CD1c-positive myeloid dendritic cell (primary cell): ENCODE measurements around the gene UBASH3A.

ENCODE experiments used
- DNase-seq: peaks from one replicate; pipeline ENCODE4 v3.0.0-alpha.2; 2016; ENCODE audit errors: extremely low spot score

Gene UBASH3A

DNA sequence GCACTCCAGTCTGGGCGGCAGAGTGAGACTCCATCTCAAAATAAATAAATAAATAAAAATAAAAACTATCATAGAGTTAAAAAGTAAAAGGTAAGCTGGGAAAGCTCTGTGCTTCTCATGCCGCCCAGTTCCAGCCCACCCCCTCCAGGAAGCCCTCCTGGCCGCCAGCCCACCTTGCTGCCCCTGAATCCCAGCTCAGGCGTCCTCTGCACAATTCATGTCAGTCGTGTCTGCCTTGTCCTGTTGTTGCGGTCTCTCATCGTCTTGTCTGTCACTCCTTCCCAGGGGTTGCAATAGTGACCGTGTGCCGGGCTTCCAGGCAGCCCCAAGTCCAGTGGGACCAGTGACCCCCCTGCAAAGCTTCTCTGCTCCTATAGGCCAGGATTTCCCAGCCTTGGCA is 48.2 kb downstream of the UBASH3A start:
- DNase-seq: no peak

- DNase-seq: no peak
Measured at GRCh38 chr21:42452401-42453223, 48.9 kb downstream of the UBASH3A start.

DNA sequence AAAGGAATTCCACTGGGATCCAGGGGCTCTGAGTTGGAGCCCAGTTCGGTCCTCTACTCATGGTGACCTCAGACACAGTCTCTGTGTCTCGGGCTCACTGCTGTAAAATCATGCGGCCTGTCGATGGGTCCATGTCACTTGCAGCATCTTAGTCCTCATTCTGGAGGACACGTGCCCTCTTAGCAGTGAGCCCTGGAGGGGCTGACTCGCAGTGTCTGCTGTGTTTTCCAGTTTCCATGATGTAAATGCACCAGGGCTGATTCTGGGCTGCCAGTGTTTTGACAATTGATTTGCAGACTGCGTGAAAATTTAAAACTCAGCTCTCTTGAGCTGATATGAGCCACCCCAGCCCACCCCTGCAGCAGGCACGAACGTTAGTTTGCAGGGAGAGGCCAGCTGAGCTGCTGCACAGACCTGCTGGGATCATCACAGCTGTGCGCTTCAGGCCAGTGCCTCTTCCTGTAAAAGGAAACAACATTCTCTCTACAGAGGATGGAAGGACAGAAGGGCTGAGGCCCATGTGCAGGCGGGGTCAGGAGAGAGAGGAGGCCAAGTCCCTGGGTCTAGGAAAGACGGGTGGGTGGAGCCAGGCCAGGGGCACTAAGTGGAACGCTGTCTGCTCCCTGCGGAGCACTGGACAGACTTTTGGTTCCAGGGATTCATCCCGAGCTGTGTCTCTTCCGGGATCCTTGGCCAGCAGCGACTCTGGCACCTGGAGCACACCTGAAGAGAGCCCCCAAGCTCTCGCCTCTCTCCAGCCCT is 49.7 kb downstream of the UBASH3A start:
- DNase-seq: no peak

DNA sequence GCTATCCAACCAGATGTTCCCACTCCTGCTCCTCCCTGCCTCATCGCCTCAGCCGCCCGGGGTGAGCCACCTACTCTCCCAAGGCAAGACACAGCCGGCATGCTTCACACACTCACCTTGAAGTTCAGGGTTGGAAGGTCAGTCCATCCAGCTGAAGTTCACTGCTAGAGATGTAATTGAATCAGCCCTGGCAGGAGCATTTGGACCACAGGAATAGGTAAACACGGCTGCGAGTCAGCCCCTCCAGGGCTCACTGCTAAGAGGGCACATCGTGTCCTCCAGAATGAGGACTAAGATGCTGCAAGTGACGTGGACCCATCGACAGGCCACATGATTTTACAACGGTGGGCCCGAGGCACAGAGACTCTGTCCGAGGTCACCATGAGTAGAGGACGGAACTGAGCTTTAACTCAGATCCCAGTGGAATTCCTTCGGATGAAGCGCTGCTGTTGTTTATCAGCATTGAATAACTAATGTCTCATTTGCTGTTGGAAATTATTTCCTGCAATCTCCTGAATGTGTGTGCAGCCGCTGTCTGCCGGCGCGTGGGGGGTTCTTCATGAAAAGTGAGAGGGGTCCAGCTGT is 50.4 kb downstream of the UBASH3A start:
- no peak for DNase-seq

DNA sequence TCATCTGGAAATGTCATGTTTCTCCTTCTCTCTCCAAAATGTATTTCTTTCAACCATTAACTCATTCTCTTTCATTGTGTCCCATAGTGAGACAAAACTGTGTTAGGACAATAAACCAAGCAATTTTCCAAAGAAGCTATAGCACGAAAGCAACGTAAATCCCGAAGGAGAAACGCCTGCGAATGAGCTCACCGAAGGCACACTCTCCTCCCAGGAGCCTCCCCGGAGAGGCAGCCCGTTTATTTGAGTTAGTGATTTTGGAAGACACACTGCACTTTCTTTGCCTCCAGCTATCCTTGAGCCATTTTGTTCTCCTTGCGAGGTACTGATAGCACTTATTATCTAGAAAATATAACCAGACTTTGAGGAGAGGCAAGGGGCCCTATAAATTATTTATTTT is 51.1 kb downstream of the UBASH3A start:
- DNase-seq: no peak

GRCh38 chr21:42455196-42455595 is 51.5 kb downstream of the UBASH3A start:
- DNase-seq: no peak

GRCh38 chr21:42455754-42456440 is 52.2 kb downstream of the UBASH3A start:
- DNase-seq: no peak

- peak; percentile 62 for DNase-seq
Measured at GRCh38 chr21:42456457-42456856, 52.8 kb downstream of the UBASH3A start.

GRCh38 chr21:42459082-42459460 is 55.4 kb downstream of the UBASH3A start:
- DNase-seq: no peak

DNA sequence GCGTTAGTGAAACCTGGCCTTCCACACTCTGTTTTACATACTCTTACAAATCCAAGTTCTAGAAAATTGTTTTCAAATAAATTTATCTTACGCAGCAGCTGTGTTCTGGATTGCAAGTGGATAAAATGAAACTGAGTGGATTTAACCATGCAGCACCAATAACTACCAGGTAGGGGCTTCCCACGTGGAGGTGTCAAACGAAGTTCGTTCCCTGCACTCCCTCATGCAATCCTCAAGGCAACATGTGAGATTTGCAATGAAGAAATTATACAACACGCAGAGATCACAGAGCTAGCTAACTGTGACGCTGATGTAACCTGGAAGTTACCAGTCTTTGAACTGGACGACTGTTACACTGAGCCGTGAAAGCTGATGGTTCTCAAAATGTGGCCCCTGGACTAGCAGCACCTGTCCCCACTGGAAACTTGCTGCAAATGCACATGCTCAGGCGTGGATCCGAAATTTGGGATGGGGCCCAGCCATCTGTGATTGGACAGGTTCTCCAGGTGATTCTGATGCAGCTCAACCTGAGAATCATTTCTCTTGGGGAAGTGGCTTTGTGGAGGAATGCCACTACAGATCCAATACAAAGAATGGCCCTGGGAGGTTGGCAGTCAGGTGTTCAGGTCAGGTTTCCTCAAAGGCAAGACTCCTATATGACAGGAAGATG is 56.0 kb downstream of the UBASH3A start:
- DNase-seq: no peak

DNA sequence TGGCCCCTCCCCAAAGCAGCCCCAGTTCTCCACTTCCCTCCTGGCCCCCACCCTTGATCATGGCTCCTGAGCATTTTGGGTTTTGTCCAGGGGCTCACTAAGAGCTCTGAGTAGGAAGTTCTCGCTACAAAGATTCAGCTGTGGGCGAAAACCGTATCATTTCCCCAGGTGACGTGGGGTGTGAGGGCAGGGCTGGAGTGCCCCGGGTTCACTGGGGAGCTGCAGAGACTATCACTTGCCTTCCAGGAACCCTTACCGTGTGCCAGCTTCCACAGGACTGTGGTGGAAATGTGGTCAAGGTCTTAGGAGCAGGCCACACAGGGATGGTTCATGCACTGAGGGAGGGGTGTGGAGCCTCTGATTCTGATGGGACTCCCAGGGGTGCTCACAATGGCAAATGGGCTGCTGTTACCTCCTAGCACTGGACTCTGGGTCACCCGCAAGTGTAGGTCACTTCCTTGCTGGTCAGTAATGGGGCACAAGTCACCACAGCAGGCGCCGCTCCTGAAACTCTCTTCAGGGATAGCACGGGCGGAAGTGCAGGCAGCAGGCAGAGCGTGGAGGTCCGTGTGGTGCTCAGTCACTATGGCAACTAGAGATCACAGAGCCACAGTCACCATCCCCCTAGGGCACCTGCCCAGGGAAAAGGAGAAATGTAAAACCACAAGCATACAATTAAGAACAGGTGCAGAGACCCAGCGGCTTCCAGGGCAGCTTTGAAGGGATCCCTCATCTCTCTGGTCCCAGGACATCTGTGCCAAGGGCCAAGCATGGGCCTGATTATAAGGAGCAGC is 56.9 kb downstream of the UBASH3A start:
- peak; percentile 59 for DNase-seq

DNA sequence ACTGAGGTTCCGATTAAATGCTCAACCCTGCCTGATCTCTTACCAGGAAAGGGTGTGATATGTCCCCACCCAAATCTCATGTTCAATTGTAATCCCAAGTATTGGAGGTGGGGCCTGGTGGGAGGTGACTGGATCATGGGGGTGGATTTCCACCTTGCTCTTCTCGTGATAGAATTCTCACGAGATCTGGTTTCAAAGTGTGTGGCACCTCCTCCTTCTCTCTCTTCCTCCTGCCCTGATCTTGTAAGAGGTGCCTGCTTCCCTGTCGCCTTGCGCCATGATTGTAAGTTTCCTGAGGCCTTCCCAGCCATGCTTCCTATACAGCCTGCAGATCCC is 57.5 kb downstream of the UBASH3A start:
- no peak for DNase-seq

- DNase-seq: peak; percentile 43
Measured at GRCh38 chr21:42461881-42462877, 58.5 kb downstream of the UBASH3A start.

DNA sequence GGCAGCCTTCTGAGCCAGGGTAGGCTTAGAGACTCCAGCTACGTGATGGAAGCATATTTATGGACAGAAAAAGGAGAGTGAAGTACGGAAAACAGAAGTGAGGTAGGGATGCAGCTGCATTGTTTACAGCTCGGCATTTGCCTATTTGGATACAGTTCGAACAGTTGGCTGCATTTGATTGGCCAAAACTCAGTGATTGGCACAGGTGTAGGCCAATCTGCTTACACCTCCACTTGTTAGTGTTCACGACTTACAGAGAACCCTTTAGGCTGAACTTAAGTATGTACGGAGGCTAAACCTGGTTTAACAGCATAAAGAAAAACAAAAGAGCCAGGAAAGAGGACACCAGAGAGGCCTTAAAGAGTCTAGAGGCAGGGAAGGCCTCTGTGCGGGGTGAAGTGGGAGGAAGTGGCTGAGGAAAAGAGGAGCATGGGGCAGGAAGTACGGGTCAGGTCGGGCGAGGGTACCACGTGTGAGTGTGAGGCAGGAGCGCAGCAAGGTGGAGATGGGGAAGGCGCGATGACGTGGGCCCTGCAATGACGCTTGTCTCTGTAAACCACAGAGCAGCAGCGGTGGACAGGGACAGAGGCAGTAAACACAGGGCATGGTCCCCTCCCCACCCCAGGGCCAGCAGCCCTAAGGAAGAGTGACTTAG is 60.3 kb downstream of the UBASH3A start:
- DNase-seq: peak; percentile 64

DNA sequence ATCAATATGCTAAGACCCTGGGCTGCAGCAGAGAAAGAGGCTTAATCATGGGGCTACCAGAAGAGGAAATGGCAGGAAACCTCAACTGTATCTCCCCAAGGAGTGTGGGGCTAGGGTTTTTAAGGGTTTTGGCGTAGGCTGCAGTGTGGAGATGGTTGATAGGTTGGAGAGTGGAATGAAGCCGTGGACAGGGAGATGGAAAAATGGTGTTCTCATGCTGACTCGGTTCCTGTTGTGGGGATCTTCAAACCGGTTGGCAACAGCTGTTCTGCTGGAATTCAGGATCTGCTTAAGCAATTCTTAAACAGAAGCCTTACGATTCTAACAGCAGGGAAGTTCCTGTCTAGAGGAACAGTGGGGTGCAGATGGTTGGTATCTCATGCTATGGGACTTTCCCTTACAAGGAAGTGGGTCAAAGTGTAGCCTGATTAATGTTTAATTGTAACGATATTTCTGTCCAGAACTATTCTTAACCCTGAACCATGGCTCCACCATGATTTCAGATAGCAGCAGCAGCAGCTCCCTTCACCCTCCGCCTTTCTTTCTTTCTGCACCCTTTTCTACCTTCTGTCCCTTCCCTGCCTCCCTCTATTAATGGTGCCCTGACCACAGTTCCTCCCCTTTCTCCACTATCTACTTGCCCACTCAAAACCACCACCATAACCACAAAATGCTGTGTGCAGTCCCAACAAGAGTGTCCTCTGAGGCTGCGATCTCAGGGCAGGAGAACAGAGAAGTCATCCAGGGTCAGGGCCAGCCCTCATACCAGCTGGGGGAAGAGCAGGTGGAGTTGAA is 61.5 kb downstream of the UBASH3A start:
- peak; percentile 82 for DNase-seq

GRCh38 chr21:42465803-42466127 is 62.1 kb downstream of the UBASH3A start:
- no peak for DNase-seq

- no peak for DNase-seq
Measured at GRCh38 chr21:42466700-42467099, 63.0 kb downstream of the UBASH3A start.
